GM12872 (cell line): Measurements from ENCODE around the gene RGS21.

Experiments
- CTCF ChIP-seq: IDR thresholded peaks from 3 replicates; pipeline ENCODE4 v1.5.1; 2011; ENCODE audit warnings: low read depth, mild to moderate bottlenecking, low read length, moderate library complexity; ENCODE audit not compliant: insufficient read depth

RGS21 gene

GRCh38 chr1:192316942-192317450 lies at the start of gene RGS21:
Gene RGS21 (plus strand): TSS chr1:192316992. CDS start chr1:192343037, 26,045 bp downstream.
- TF ChIP-seq CTCF: no peak

- no peak for TF ChIP-seq CTCF
Observed at GRCh38 chr1:192268468-192269052, 48.2 kb upstream of the RGS21 start.

- TF ChIP-seq CTCF: no peak
Observed at GRCh38 chr1:192270398-192270797, 46.4 kb upstream of the RGS21 start.

DNA sequence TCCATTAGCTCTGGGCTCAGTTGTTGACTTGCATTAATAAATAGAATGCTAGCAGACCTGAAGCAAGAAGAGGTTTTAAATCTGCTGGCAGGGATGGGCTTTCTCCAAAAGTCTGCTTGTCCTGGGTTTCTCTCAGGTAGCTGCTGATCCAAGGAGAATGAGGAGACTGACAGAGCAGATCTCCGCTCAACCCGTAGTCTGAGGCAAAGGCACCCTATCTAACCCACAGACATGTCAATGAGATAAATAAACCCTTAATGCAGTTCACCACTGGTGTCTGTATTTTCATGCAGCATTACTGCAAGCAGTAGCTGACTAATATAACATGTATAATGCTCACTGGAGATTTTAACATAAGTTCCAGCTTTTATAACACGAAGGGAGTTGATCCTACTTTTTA lies 44.1 kb upstream of the RGS21 start:
- no peak for TF ChIP-seq CTCF

- no peak for TF ChIP-seq CTCF
Observed at GRCh38 chr1:192274588-192274987, 42.2 kb upstream of the RGS21 start.

GRCh38 chr1:192277635-192278034 lies 39.2 kb upstream of the RGS21 start:
- TF ChIP-seq CTCF: no peak

DNA sequence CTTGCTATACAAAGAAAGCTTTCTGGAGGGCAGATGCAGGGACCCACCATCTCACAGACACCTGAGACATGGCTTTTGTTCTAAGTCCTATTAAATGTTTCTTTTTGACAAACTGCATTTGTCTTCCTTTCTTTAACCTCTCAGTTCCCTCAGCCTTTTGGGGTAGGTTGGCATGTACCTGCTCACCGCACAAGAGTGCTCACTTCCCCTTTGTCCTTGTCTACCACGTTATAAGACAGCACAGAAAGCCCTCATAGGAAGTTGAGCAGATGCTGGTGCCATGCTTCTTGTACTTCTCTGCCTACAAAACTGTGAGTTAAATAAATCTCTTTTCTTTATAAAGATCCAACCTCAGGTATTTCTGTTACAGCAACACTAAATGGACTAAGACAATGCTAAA lies 31.9 kb upstream of the RGS21 start:
- TF ChIP-seq CTCF: no peak
